ENCODE measurements around the gene PCDH1. TPM values are rescaled to one million over a fixed set of nuclear protein-coding genes. Genes with fewer than 3 reads are reported as not detected.
"Not testable (repeated sequence)": the region's sequence is repeated elsewhere in the genome, so short reads cannot be mapped to it uniquely, and the experiment has no call there.

The PCDH1 gene
- total RNA-seq, 1 donor from 2014 or later, result 6.3 TPM

DNA sequence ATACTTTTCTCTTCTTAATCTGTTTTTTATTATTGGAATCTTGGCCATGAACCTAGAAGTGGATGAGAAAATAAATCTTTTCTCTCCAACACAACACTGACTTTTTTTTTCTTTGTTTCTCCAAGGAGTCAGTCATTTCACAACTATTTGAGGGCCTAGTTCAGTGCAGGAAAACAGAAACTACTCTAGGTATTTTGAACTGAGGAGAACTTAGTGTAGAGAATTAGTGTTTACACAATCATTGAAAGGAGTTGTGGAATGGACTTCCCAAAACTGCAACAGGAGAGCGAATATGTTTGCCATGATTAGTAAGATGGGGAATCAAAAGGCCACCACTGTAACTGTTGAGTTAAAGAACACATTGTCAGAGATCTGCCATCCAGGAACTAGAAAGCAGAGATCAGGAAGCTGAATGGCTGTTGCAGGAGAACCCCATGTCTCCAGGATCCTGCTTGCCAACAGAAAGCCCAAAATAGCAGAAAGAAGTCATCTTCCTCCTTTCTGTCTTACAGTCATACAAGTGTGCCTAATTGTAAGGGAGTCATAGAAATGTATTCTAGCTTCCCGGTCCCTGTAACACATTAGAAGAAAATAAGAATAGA is 20.3 kb upstream of the PCDH1 start:
- no peak overlapping the region for H3K27ac Mint-ChIP-seq (ENCODE audit: unreplicated experiment)
- no peaks in the 10 kb centered on the region for H3K9me3 Mint-ChIP-seq (ENCODE audit: unreplicated experiment)
- no peaks in the 10 kb centered on the region for H3K36me3 Mint-ChIP-seq (ENCODE audit: unreplicated experiment)
- no peak for DNase-seq (ENCODE audit: extremely low spot score, unreplicated experiment)
- H3K4me1 Mint-ChIP-seq (ENCODE audit: unreplicated experiment), result no peaks in the 10 kb centered on the region
- H3K4me3 Mint-ChIP-seq (ENCODE audit: unreplicated experiment), result no peak overlapping the region
- TF ChIP-seq CTCF (IDR thresholded peaks at IDR 0.05), result no peak
- peaks cover 53% of the 10 kb centered on the region for H3K27me3 Mint-ChIP-seq (ENCODE audit: unreplicated experiment)

DNA sequence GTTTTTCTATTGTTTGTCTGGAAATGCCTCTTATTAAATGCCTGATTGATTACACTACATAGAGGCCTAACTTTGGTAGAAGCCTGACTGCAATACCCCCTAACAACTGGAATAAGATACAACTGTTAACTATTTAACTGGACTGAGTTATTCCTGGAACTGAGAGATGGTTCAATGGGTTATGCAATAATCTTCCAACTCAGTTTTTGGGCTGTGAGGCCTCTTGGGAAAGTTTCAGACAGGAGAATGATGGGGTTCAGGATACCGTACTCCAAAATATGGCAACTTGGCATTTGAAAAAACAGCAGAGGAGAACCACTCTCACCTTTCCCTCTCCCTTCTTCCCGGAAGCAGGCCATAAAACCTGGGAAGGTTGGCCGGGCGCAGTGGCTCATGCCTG is 19.2 kb upstream of the PCDH1 start:
- H3K4me1 Mint-ChIP-seq (ENCODE audit: unreplicated experiment), result no peaks in the 10 kb centered on the region
- no peak for DNase-seq (ENCODE audit: extremely low spot score, unreplicated experiment)
- peaks cover 49% of the 10 kb centered on the region for H3K27me3 Mint-ChIP-seq (ENCODE audit: unreplicated experiment)
- H3K4me3 Mint-ChIP-seq (ENCODE audit: unreplicated experiment), result no peak overlapping the region
- H3K36me3 Mint-ChIP-seq (ENCODE audit: unreplicated experiment), result no peaks in the 10 kb centered on the region
- H3K27ac Mint-ChIP-seq (ENCODE audit: unreplicated experiment), result no peak overlapping the region
- TF ChIP-seq CTCF (IDR thresholded peaks at IDR 0.05), result no peak
- H3K9me3 Mint-ChIP-seq (ENCODE audit: unreplicated experiment), result no peaks in the 10 kb centered on the region

DNA sequence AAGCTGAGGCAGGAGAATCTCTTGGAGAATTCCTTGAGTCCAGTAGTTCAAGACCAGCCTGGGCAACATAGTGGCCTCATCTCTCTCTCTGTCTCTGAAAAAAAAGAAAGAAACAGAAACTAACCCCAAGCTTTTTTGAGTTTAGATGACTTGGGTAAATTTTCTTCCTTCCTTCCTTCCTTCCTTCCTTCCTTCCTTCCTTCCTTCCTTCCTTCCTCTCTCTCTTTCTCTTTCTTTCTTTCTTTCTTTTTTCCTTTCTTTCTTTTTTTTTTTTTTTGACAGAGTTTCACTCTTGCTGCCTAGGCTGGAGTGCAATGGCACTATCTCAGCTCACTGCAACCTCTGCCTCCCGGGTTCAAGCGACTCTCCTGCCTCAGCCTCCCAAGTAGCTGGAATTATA is 12.2 kb upstream of the PCDH1 start:
- H3K4me3 Mint-ChIP-seq (ENCODE audit: unreplicated experiment), result not testable (repeated sequence)

DNA sequence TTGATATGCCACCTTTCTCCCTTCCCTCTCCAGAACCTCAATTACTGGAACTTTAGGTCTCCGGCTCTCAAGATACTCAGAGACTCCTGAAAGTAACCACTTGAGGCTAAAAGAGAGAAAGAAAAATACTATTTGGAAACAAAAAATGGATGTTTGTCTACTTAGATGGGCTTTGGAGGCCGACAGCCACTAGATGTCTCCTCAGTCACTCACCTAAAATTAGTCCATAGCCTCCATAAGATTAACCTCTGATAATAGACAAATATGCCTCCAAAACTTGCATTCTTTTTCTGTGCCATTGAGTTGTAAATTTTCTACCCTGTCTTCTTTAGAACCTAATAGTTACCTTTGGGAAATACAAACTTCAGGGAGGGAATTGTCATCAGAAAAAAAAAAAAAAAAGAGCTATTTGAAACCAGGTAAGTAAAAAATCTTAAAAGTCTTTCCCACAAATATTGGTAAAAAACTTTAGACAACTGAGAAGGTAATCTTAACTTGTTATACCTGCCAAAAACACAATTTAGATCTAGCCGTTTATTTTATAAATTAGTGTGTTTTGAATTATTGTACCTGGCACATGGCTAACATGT is 11.2 kb upstream of the PCDH1 start:
- Mint-ChIP-seq H3K36me3 (ENCODE audit: unreplicated experiment) (no peaks in the 10 kb centered on the region), H3K27me3 (ENCODE audit: unreplicated experiment) (peaks cover 54% of the 10 kb centered on the region), H3K4me3 (ENCODE audit: unreplicated experiment) (no peak overlapping the region), H3K27ac (ENCODE audit: unreplicated experiment) (no peak overlapping the region), H3K4me1 (ENCODE audit: unreplicated experiment) (no peaks in the 10 kb centered on the region), H3K9me3 (ENCODE audit: unreplicated experiment) (no peaks in the 10 kb centered on the region)
- DNase-seq (ENCODE audit: extremely low spot score, unreplicated experiment), result no peak
- TF ChIP-seq CTCF (IDR thresholded peaks at IDR 0.05), result peak; percentile 48

More for the DNA sequence above, 12.2 kb upstream of the PCDH1 start:
- H3K36me3 Mint-ChIP-seq (ENCODE audit: unreplicated experiment); H3K27ac Mint-ChIP-seq (ENCODE audit: unreplicated experiment); DNase-seq (ENCODE audit: extremely low spot score, unreplicated experiment); H3K4me1 Mint-ChIP-seq (ENCODE audit: unreplicated experiment); H3K9me3 Mint-ChIP-seq (ENCODE audit: unreplicated experiment): not testable (repeated sequence)
- peaks cover 52% of the 10 kb centered on the region for H3K27me3 Mint-ChIP-seq (ENCODE audit: unreplicated experiment)

- Mint-ChIP-seq H3K4me1 (ENCODE audit: unreplicated experiment) (peaks cover 6% of the 10 kb centered on the region), H3K9me3 (ENCODE audit: unreplicated experiment) (no peaks in the 10 kb centered on the region), H3K27me3 (ENCODE audit: unreplicated experiment) (peaks cover 67% of the 10 kb centered on the region), H3K36me3 (ENCODE audit: unreplicated experiment) (no peaks in the 10 kb centered on the region), H3K4me3 (ENCODE audit: unreplicated experiment) (no peak overlapping the region), H3K27ac (ENCODE audit: unreplicated experiment) (no peak overlapping the region)
- DNase-seq (ENCODE audit: extremely low spot score, unreplicated experiment), result peak; percentile 32
- TF ChIP-seq CTCF (IDR thresholded peaks at IDR 0.05), result no peak
These were observed 5.7 kb upstream of the PCDH1 start for GRCh38 chr5:141883892-141884318.
